ENCODE results near the gene TPRX1. TPM values are rescaled to one million over a fixed set of nuclear protein-coding genes. Genes with fewer than 3 reads are reported as not detected.

TPRX1 gene
- total and polyA plus RNA-seq, 2 of the 4 experiments (the other 2 are of a cell fraction) = not detected

GRCh38 chr19:47765523-47766358 lies 38.6 kb downstream of the TPRX1 start:
- Histone ChIP-seq H2AK9ac (replicated peaks; ENCODE audit: low read depth, low read length, poor library complexity) (peak overlapping the region; percentile 25), H3K36me3 (ENCODE audit: control insufficient read depth, insufficient read depth, low read length) (no peaks in the 10 kb centered on the region), H2AFZ (replicated peaks; ENCODE audit: low read length, poor library complexity) (peak overlapping the region; percentile 71), H3K14ac (replicated peaks; ENCODE audit: low read depth, low read length) (no peak overlapping the region), H3K23ac (ENCODE audit: low read depth, low read length) (no peak overlapping the region), H3K9ac (ENCODE audit: low read depth, low read length) (no peak overlapping the region), H4K8ac (ENCODE audit: low read depth in 2 of 2, low read length in 2 of 2) (no peak overlapping the region), H3K4me2 (ENCODE audit: low read depth, low read length) (no peak overlapping the region), H3K79me1 (ENCODE audit: low read depth in 1 of 2, low read length in 2 of 2) (no peaks in the 10 kb centered on the region), H3K9me1 (ENCODE audit: insufficient read depth, low read length) (no peaks in the 10 kb centered on the region; the same call in 1 of the 2 replicates), H4K20me1 (ENCODE audit: insufficient read depth, low read length) (no peaks in the 10 kb centered on the region), H3K4me1 (ENCODE audit: control insufficient read depth, insufficient read depth, low read length) (no peaks in the 10 kb centered on the region), H2BK15ac (ENCODE audit: low read depth, low read length) (no peak overlapping the region), H4K5ac (ENCODE audit: low read depth, low read length) (no peak overlapping the region), H3K18ac (ENCODE audit: low read depth, low read length) (no peak overlapping the region), H3K27ac (ENCODE audit: insufficient read depth, low read length) (no peak overlapping the region), H3K4me3 (ENCODE audit: insufficient read depth, low read depth, low read length) (no peak overlapping the region), H2BK20ac (ENCODE audit: low read depth, low read length) (no peak overlapping the region), H3K56ac (ENCODE audit: extremely low read depth, insufficient read depth, low read length) (no peak overlapping the region), H4K91ac (ENCODE audit: insufficient read depth, low read depth, low read length) (no peak overlapping the region), H3K27me3 (ENCODE audit: control insufficient read depth, insufficient read depth, low read length) (peaks cover 7% of the 10 kb centered on the region; the same call in 1 of the 2 replicates), H3K4ac (ENCODE audit: low read depth, low read length) (no peak overlapping the region), H2BK120ac (ENCODE audit: low read depth, low read length) (no peak overlapping the region), H2BK5ac (ENCODE audit: low read depth, low read length, poor library complexity, severe bottlenecking) (no peak overlapping the region), H2AK5ac (ENCODE audit: low read depth, low read length) (no peak overlapping the region), H3K9me3 (ENCODE audit: control insufficient read depth, insufficient read depth, low read length) (no peaks in the 10 kb centered on the region)
- ATAC-seq (ENCODE audit: low read depth) = peak; percentile 85
- 36% methylated on average over 7 of the region's 19 CpGs; no CpG with 5 or more reads in 1 of the 2 experiments for WGBS, 2 experiments (ENCODE audit: extremely low coverage in 2 of 2, insufficient read length in 1 of 2)
- in situ Hi-C loops (cut with MboI; ENCODE audit: low sequenced_read_pairs) (no loop called here), intact Hi-C loops (cut with micrococcal nuclease) (loop anchor here (1.0 kb wide), 2 partner anchors 23 to 98 kb away; no protein-coding TSS in a partner anchor), dilution Hi-C loops (cut with HindIII; ENCODE audit: low sequenced_read_pairs, unreplicated experiment) (no loop called here)
- TF ChIP-seq CHD1 (IDR thresholded peaks at IDR 0.05; ENCODE audit: low read depth, low read length) = no peak
- no peak for TF ChIP-seq MAFK (IDR thresholded peaks at IDR 0.05; ENCODE audit: low read depth, low read length)
- no peak for TF ChIP-seq NFE2L2 (IDR thresholded peaks at IDR 0.05; ENCODE audit: low read depth, low read length)
- no peak for TF ChIP-seq ELK1 (IDR thresholded peaks at IDR 0.05; ENCODE audit: borderline replicate concordance, low read depth, low read length)
- no peak for TF ChIP-seq USF2 (IDR thresholded peaks at IDR 0.05; ENCODE audit: low read depth, low read length)
- no peak for TF ChIP-seq FOS (IDR thresholded peaks at IDR 0.05; ENCODE audit: low read depth, low read length)
- no peak for TF ChIP-seq BHLHE40 (IDR thresholded peaks at IDR 0.05; ENCODE audit: low read depth, low read length)
- no peak for TF ChIP-seq MXI1 (IDR thresholded peaks at IDR 0.05; ENCODE audit: borderline replicate concordance, low read depth, low read length)
- peak; percentile 64 for TF ChIP-seq SMC3 (IDR thresholded peaks at IDR 0.05; ENCODE audit: low read depth, low read length)
- TF ChIP-seq CEBPB (IDR thresholded peaks at IDR 0.05; ENCODE audit: low read depth, low read length) = no peak
- peak; percentile 64 for TF ChIP-seq RAD21 (IDR thresholded peaks at IDR 0.05; ENCODE audit: low read length)
- TF ChIP-seq CTCF (conservative IDR thresholded peaks at IDR 0.05; ENCODE audit: low read depth, low read length) = peak; percentile 67
- no peak for TF ChIP-seq RFX5 (IDR thresholded peaks at IDR 0.05; ENCODE audit: low read depth, low read length)
- no peak for TF ChIP-seq MAZ (IDR thresholded peaks at IDR 0.05; ENCODE audit: borderline replicate concordance, low read depth, low read length)
- no TSS peak for BruUV-seq (replicated peaks)
- POLR2A ChIA-PET (ENCODE audit: unreplicated experiment) = no interaction called here
- CTCF ChIA-PET = interaction anchor here (0.5 to 1.5 kb wide), 7 partner anchors 10 to 445 kb away, joined by 3 to 4 read pairs (median 3); partner anchors contain the start of genes EHD2, NOP53 and SELENOW
- DNase-seq = peak; percentile 44

Measured in IMR-90 (cell line).